Left renal pelvis (tissue), 4 donors: ENCODE data around the gene ABLIM1. TPM values are rescaled to one million over a fixed set of nuclear protein-coding genes. Genes with fewer than 3 reads are reported as not detected.

ENCODE experiments used
- DNase-seq, 4 donors: peaks; one replicate each; pipeline ENCODE4 v3.0.0-alpha.2; 2013; ENCODE audit warnings: low read depth in 4 of 4, low spot score in 3 of 4
- polyA plus RNA-seq, 4 donors: library from polyadenylated mRNA; unstranded; fragments of 120-200 nt; gene quantifications; one replicate each; pipeline ENCODE4 v1.2.1, GENCODE V29; 2013; ENCODE audit not compliant: insufficient read length in 4 of 4

ABLIM1 gene
- polyA plus RNA-seq, 4 donors = 91.3 to 111 (median 103) TPM

DNA sequence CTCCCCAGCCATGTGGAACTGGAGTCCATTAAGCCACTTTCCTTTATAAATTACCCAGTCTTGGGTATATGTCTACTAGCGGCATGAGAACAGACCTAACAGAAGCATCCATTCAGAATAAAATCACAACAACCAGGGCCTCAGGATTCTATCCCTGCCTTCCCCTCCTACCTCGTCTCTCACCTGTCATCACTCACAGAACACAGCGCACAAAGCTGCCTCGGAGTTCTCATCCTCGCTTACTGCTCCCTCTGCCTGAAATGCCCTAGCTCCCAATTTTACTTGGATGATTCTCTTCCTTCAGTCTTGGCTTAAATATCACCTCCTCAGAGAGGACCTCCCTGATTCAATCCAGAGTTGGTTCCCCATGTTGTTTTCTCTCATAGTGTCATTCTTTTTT is 183.1 kb downstream of the ABLIM1 start:
- no peak for DNase-seq

DNA sequence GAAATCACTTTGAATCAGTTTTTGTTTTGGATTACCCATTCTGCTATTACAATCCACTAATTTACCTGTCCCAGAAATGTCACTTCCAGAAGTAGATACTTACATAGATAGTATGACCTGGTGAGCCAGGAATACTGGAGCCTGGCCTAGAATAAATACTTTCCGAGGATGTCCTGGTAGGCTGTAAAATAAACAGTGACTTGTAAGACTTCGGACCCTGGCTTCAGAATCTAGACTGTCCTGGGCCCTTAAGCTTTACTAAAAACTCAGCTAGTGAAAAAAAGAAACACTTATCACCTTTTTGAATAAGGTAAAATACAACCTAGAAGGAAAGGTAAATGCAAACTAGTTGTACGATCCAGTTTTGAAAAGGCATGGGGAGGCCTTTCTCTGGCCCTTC is 184.3 kb downstream of the ABLIM1 start:
- DNase-seq = no peak

DNA sequence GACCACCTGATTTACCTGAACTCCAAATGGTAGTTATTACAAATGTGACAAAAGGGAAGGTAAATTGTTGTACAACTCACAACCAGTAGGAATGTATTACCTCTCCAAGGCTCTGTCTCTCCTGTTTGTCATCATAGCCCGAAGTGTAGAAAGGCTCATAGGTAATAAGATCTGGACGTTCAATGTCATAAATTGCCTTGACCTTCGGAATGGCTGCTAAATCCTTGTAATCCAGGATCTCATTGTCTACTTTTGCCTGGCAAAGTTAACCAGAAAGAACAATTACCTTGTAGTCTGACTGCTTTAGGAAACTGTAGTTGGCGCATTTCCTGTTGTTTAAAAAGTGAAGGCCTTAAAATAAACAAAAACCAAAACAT is 185.2 kb downstream of the ABLIM1 start:
- no peak for DNase-seq

DNA sequence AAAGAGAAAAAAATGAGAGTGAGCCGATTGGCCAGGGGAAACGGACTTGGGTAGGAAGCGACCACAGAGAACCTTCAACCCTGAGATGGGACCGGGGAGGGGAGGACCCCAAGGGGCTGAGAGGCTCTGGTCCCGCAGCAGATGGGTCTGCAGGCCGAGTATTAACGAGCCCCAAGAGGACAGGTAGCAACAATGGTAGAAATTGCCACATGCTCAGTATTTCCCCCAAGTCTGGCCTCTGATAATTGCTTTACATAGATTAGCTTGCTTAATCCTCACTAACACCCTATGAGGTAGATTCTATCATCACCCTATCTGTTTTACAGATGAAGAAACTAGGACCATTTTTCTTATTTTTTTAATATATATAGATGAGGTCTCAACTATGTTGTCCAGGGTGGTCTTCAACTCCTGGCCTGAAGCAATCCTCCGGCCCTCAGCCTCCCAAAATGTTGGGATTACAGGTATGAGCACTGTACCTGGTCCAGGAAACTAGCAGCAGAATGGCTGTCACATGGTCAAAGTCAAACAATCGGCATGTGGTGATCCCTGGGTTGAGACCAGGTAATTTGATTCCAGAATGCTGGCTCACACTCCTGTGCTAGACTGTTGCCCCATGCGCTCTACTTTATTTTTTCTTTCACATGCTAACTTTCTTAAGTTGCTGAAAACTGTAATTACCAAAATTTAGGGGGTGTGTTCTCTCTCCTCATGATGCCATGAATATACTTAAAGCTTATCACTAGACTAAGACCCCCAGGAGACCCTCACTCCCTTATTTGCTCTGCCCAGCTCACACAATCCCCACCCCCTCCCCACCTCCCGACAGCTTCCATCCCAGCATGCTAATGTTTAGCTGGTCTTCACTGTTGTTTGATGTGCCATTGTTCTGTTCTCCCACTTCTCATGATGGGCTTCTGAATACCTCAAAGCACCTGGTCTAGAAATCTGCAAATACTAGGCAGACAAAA is 185.9 kb downstream of the ABLIM1 start:
- DNase-seq = no peak

DNA sequence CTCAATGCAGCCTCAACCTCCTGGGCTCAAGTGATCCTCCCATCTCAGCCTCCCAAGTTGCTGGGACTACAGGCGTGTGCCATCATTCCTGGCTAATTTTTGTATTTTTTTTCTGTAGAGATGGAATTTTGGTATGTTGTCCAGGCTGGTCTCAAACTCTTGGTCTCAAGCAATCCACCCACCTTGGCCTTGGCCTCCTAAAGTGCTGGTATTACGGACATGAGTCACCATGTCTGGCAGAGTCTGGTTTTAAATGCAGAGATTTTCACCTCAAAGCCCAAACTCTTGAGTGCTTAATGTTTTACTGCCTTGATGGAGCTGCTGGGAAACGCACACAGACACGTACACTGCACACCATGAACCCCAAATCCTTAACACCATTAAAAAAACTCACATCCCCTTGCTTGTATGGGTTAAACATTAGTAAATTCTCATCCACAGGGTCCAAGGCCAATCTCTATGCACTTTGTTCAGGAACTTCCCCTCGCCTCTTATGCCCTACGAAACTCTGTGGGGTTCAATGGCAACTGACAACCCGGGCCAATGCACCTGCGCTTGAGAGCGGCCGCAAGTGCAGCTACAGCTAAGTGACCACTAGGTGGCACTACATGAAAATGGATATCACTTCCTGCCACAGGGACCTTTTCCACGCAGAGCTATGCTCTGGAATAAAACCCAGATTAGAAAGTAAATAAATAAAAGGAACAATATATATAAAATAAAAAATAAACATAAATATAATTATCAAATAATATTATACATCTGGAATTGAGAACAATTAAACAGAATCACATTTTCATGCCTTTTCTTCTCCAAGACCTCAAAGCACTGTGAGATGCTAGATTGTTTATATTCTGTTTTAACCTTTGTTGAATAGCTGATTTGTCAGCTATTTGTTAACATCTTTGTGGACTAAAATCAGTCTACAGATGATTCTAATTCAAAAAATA is 186.8 kb downstream of the ABLIM1 start:
- DNase-seq = peak; percentile 39 to 67 (median 52)

DNA sequence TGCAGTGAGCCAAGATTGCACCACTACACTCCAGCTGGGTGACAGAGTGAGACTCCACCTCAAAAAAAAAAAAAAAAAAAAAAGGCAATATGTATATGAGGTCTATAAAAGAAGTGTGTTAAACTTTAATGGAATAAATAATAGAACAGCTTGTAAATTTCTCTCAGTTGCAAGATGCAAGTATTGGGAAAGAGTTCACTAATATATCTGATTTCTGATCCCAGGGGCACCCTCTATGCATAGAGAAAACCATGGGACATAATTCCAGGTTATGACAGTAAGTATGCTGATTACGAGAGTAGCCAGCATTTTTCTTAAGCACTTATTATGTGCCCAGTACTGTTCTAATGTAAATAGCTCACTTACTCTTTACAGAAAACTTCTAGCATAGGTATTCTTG is 187.7 kb downstream of the ABLIM1 start:
- no peak for DNase-seq

DNA sequence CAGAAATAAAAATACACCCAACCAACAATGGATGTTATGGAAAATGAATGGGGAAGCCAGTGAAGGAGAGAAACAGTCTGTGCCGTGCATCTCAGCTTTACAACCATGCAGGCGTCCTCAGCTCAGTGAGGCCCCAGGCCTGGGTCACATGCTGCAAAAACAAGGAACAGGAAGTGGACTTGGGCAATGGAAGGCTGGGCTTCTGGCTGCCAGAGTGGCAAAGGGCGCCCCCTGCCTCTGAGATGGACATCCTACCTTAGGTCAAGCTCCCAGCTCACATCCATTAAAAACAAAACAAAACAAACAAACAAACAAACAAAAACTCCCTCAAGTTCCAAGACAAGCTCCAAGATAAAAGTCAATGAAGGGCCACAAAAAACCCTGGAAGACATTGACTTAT is 199.1 kb downstream of the ABLIM1 start:
- no peak for DNase-seq

DNA sequence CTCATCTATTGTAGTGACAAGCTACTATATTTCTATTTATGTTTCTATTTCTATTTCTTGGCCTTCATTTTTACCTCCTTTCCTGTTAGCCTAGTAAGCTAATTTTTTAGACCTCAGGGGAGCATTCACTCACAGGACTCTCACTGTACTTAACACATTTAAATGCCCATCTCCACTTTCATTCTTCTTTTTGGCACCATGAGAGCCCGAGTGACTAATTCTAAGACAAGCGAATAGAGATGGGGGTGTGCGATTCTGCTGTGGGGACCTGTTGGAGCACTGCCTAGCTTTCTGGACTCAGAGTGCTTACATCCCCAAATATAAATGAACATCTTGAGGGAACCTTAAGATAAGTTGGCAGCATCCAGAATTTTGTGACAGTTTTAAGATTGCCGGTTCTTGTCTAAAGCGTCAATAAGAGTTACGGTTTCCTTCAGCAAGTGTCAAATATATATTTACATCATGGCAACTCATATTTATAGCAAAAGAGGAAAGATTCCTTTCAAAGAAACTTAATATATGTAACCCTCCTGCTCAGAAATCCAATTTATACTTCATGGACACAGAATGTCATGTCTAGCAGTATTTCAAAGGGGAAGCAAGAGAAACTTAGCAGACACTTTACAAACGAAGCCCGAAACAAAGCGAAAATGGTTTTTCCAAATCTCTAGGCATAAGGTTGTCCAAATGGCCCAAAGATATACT is 199.7 kb downstream of the ABLIM1 start:
- DNase-seq = no peak

DNA sequence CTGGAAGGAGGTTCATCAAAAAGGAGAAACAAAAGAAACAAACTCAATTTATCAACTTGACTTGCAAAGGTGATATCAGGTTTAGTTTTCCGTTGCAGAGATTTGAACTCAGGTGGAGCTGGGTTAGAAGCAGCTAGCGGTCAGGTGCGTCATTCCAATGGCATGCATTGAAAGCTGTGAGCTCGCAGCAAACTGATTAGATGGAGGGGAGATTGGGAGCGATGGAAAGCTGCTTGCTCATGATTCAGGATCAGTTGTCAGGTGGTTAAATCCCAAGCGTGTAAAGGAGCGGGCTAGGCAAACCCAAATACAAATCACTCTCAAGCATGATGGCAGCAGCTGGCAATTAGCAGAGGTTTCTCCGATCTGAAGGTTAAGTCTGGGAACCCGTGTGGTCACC is 204.5 kb downstream of the ABLIM1 start:
- no peak for DNase-seq

DNA sequence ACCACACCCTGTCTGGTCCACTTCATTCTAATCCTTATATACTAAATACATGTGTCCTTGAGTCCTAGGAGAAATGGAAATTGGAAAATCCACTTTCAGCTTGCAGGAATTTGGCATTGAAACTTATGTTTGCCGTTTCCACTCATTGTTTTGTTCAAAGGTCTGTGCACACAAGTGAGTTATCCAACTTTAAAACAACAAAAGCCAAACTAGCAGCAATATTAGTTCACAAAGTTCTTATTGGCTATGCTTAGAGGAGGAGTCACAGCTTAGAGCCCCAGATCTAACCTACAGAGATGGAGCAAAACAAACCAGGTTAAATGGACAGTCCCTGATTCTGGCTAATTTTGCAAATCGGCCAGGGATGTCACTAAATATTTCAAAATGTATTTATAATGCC is 209.2 kb downstream of the ABLIM1 start:
- DNase-seq = no peak

DNA sequence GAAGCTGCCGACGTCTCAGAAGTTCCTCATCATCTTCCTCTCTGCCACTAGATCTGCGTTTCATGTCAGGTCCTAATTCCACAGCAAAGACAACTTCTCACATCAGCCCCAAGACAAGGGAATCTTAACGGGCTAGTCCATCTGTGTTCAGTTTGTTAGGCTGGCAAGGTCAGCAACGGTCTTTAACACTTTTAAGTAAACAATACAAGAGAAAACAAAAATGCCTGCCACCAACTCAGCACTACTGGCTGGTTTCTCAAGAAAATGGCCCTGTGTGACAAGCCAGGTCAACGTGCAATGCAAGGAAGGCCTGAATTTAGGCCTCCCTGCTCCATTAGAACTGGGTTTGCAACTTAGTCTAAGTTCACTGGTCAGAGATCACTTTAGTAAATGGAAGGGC is 212.7 kb downstream of the ABLIM1 start:
- DNase-seq = no peak

DNA sequence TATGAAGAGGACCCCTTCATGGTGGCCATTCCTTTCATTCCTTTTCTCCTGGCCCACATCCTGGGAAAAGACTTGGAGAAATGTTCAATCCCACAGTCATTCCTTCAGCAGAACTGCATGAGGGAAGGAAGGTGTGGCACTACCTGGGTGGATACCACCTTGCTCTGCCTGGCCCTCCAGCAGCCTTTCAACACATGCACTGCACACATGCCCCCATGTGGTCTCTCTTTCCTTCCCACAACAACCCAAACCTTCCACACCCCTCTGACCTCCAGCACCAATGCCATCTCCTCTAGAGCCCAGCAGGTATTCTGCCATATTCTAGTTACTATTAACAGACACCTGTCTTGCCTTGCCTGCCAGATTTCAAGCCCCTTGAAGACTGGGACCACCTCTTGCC is 213.3 kb downstream of the ABLIM1 start:
- no peak for DNase-seq

DNA sequence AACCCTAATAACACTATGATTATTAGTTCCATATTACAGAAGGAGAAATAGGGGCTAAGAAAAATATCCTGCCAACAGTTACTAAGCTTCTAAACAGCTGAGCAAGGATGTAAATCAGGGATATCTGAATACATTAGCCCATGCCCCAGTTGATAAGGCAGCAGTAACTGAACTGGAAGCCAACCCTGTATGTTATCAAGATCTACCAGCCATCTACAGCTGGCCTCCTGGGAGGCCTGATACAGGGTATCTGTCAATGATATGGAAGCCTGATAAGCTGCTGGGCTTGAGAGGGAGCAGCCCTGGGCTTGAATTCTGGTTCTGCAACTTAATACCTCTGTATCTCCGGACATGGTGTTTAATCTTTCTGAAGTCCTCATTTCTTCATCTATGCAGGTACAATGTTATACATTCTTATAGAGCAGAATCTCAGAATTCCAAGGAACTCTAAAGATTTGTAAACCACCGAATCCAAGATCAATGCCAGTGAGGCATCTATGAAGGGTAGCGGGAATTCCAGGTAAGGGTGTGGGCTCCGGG is 215.9 kb downstream of the ABLIM1 start:
- DNase-seq = no peak

DNA sequence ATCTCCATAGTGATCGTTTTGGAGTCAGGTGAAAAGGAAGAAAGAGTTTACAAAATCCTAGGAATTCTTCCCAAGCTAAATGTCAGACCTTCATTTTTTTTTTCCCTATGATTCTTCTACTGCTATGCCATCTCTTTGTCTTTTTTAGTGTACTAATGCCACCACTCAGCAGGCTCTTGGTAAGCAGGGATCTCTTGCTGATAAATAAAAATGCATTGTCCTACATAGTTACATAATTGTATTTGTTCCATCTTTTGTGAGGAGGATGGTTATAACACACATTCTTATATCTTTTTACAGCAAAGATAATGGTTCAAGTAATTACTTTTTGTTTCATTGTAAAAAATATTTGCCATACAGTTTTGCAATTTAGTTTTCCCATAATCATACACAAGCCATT is 217.0 kb downstream of the ABLIM1 start:
- no peak for DNase-seq

DNA sequence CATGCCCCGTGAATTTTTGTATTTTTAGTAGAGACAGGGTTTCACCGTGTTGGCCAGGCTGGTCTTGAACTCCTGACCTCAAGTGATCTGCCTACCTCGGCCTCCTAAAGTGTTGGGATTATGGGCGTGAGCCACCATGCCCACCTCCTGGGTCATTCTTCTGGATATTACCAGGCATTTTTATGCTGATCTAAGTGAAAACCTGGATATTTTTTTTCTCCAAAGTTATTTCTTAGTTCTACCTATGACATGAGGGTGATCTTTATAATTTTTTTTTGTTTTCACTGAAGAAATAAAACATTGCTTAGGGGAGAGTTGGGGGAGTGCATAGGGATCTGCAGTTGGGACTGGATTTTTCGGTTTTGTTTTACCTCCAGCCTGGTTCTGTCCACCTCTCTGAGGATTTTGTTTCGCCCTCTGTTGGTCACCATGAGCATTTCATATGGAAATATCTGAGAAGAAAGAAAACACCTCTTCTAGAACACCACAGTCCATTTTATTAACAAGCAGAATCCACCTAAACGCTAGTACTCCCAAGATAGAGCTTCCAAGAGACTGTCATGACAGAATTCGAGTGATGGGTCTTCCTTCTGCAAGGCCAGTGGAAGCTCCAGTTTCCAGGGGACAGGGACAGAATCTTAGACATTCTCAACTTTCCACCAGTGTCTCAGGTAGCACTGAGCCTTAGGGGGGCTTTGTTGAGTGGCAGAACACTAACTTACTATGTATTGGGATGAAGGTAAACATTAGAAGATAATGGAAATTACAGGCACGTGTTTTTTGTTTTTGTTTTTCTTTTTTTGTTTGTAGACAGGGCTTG is 220.4 kb downstream of the ABLIM1 start:
- DNase-seq = no peak

DNA sequence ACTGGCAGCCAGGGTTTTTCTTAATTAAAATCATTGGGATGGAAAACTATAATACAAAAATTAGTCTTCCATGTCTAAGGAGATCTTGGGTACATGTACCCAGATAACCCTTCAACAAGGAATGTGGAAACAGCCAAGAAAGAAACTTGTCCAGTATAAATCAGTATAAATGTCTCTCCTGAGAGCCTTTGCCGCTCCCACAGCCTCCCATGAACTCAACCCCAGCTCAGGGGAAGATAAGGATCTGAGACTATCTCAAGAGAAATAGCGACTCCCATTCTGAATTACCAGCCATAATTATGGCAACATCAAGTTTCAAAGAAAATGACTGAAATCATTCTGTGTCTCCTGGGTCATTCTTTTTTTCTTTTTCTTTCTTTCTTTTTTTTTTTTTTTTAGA is 221.1 kb downstream of the ABLIM1 start:
- peak in 1 of 4 donors; percentile 14 for DNase-seq

DNA sequence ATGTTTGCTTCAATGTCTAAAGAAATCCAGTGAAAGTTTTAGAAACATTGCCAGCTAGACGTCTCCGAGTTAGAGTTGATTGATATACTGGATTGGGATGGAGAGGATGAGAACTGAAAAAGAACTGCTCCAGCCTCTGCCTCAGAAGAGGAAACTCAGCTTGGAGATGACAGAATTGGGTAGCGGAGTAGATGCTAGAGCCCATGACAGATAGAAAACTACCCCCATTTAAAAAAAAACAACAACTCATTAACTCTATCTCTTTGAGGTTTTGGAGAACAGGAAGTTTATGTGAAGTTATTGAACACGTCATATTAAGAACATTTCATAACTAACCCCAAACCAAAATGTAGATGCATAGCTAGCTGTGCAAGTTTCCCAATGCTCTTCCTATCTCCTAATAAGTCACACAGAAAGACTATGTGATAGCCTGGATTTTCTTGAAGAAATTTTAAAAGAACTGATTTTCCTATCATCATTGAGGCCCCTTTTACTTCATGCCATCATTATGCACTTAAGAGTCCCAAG is 225.4 kb downstream of the ABLIM1 start:
- no peak for DNase-seq

DNA sequence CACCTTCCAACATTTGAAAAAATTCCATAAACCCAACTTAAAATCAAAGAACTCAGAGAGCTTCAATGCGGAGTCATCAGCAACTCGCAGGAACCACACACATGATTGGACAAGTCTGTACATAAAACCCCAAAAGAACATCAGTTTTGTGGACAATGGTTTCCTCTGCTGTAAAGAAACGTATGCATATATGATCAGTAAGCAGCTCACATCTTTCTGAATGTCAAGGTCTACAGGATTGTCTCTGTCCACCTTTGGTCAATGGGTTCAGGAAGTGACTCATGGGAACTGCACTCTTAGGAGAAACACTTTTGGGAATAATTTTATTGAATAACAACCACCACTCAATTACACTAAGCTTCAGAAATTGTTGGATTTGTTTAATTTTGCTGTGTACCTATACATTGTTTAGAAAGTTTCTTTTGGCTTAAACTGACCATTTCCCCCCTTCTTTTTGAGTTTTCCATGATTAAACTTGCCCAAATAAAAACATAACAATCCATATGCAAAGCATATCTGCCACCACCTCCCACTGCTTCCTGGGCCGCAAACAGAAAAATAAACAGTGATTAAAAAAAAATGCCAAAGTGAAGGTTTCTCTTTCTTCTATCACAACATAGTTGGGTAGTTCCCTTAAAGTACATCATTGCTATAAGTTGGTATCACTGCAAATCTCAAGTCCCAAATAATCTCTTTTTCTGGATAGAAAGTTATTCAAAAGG is 226.5 kb downstream of the ABLIM1 start:
- DNase-seq = no peak
